ENCODE results near the gene ANP32A. TPM values are rescaled to one million over a fixed set of nuclear protein-coding genes. Genes with fewer than 3 reads are reported as not detected.

The ANP32A gene
- total RNA-seq, 2 experiments from 2014 or later = 55.1 to 57.3 TPM

GRCh38 chr15:68822818-68823217, 2.1 kb upstream of the ANP32A start:
- no peaks in the 10 kb centered on the region for H3K9me3 Mint-ChIP-seq
- Histone ChIP-seq H3K4me1 (ENCODE audit: insufficient read depth, low read length) (peaks cover 5% of the 10 kb centered on the region), H3K27me3 (ENCODE audit: control insufficient read depth in 1 of 2, insufficient read depth in 2 of 2, low read length in 2 of 2) (no peaks in the 10 kb centered on the region), H3K36me3 (ENCODE audit: insufficient read depth, low read length) (no peaks in the 10 kb centered on the region), H3K4me3 (ENCODE audit: low read length) (no peak overlapping the region), H3K27ac (ENCODE audit: low read depth in 1 of 2, low read length in 2 of 2) (no peak overlapping the region), H3K9me3 (ENCODE audit: control insufficient read depth in 1 of 2, insufficient read depth in 1 of 2, low read length in 2 of 2) (no peaks in the 10 kb centered on the region)
- DNase-seq (no peak), ATAC-seq (ENCODE audit: poor library complexity) (no peak)
- H3K4me1 Mint-ChIP-seq (ENCODE audit: low read depth) = peaks cover 17% of the 10 kb centered on the region
- H3K36me3 Mint-ChIP-seq (ENCODE audit: low read depth) = peaks cover 22% of the 10 kb centered on the region
- TF ChIP-seq CTCF (IDR thresholded peaks at IDR 0.05) = no peak
- H3K27me3 Mint-ChIP-seq = no peaks in the 10 kb centered on the region
- H3K27ac Mint-ChIP-seq = no peak overlapping the region
- peak overlapping the region; percentile 74 for H3K4me3 Mint-ChIP-seq
- CTCF ChIA-PET = no interaction called here
- intact Hi-C loops (cut with DNase I, micrococcal nuclease) = loop anchor here in 1 of 2 experiments (5.0 kb wide), 1 partner anchor 54 kb away; no protein-coding TSS in a partner anchor
- POLR2A ChIA-PET = interaction anchor here (1.3 kb wide), 1 partner anchor 11 kb away, joined by 3 read pairs; no protein-coding TSS in a partner anchor

GRCh38 chr15:68821841-68822381, 1.2 kb upstream of the ANP32A start:
- Mint-ChIP-seq H3K4me1 (ENCODE audit: low read depth) (peaks cover 23% of the 10 kb centered on the region), H3K27ac (peak overlapping the region; percentile 82), H3K27me3 (no peaks in the 10 kb centered on the region), H3K36me3 (ENCODE audit: low read depth) (peaks cover 29% of the 10 kb centered on the region), H3K4me3 (peak overlapping the region; percentile 88), H3K9me3 (no peaks in the 10 kb centered on the region)
- Histone ChIP-seq H3K36me3 (ENCODE audit: insufficient read depth, low read length) (no peaks in the 10 kb centered on the region), H3K4me1 (ENCODE audit: insufficient read depth, low read length) (peaks cover 8% of the 10 kb centered on the region), H3K9me3 (ENCODE audit: control insufficient read depth in 1 of 2, insufficient read depth in 1 of 2, low read length in 2 of 2) (no peaks in the 10 kb centered on the region), H3K4me3 (ENCODE audit: low read length) (peak overlapping the region; percentile 98), H3K27me3 (ENCODE audit: control insufficient read depth in 1 of 2, insufficient read depth in 2 of 2, low read length in 2 of 2) (no peaks in the 10 kb centered on the region), H3K27ac (ENCODE audit: low read depth in 1 of 2, low read length in 2 of 2) (no peak overlapping the region)
- intact Hi-C loops (cut with DNase I, micrococcal nuclease) = loop anchor here in 1 of 2 experiments (5.0 kb wide), 1 partner anchor 55 kb away; no protein-coding TSS in a partner anchor
- no peak for TF ChIP-seq CTCF (IDR thresholded peaks at IDR 0.05)
- ChIA-PET CTCF (no interaction called here), POLR2A (interaction anchor here (1.3 kb wide), 1 partner anchor 12 kb away, joined by 3 read pairs; no protein-coding TSS in a partner anchor)
- DNase-seq = peak in 2 of 14 experiments; percentile 37 to 38
- ATAC-seq (ENCODE audit: poor library complexity) = no peak

GRCh38 chr15:68821190-68821840, 620 bp upstream of the ANP32A start:
- H3K27ac Mint-ChIP-seq = peak overlapping the region; percentile 92
- no peak for TF ChIP-seq CTCF (IDR thresholded peaks at IDR 0.05)
- Histone ChIP-seq H3K36me3 (ENCODE audit: insufficient read depth, low read length) (no peaks in the 10 kb centered on the region), H3K9me3 (ENCODE audit: control insufficient read depth in 1 of 2, insufficient read depth in 1 of 2, low read length in 2 of 2) (no peaks in the 10 kb centered on the region), H3K27ac (ENCODE audit: low read depth in 1 of 2, low read length in 2 of 2) (peak overlapping the region in 1 of 2 donors; percentile 89), H3K4me3 (ENCODE audit: low read length) (peak overlapping the region; percentile 98), H3K4me1 (ENCODE audit: insufficient read depth, low read length) (peaks cover 14% of the 10 kb centered on the region), H3K27me3 (ENCODE audit: control insufficient read depth in 1 of 2, insufficient read depth in 2 of 2, low read length in 2 of 2) (no peaks in the 10 kb centered on the region)
- H3K4me1 Mint-ChIP-seq (ENCODE audit: low read depth) = peaks cover 29% of the 10 kb centered on the region
- no peaks in the 10 kb centered on the region for H3K9me3 Mint-ChIP-seq
- intact Hi-C loops (cut with DNase I, micrococcal nuclease) = loop anchor here in 1 of 2 experiments (5.0 kb wide), 1 partner anchor 56 kb away; no protein-coding TSS in a partner anchor
- peak overlapping the region; percentile 95 for H3K4me3 Mint-ChIP-seq
- H3K36me3 Mint-ChIP-seq (ENCODE audit: low read depth) = peaks cover 33% of the 10 kb centered on the region
- no peaks in the 10 kb centered on the region for H3K27me3 Mint-ChIP-seq
- peak in 2 of 14 experiments; percentile 26 to 51 for DNase-seq
- ChIA-PET CTCF (no interaction called here), POLR2A (interaction anchor here (0.7 to 5.6 kb wide), 8 partner anchors 8 to 1106 kb away, joined by 3 to 94 read pairs (median 4); no protein-coding TSS in a partner anchor)
- ATAC-seq (ENCODE audit: poor library complexity) = no peak
